H1 (cell line): ENCODE results near the gene KLHDC4. TPM values are rescaled to one million over a fixed set of nuclear protein-coding genes. Genes with fewer than 3 reads are reported as not detected.

Experiments
- CTCF ChIA-PET: fragments of 300-600 bp; sonication (Branson Sonifier 250); formaldehyde crosslinking; loops from one replicate; lab custom pipeline; 2021; ENCODE audit not compliant: partially characterized antibody; lab: Charles Lee
- POLR2A ChIA-PET: fragments of 300-600 bp; sonication (Branson Sonifier 250); formaldehyde crosslinking; loops from one replicate; lab custom pipeline; 2021; ENCODE audit warnings: inconsistent platforms; ENCODE audit not compliant: partially characterized antibody; lab: Charles Lee
- DNase-seq, 2 experiments: peaks; one replicate each; pipeline versions ENCODE4 v3.0.0 to v3.0.0-alpha.2; 2010 to 2022; ENCODE audit warnings: low spot score in 2 of 2, low read depth in 1 of 2, mixed read lengths in 1 of 2
- FAIRE-seq: peaks from 2 replicates; lab custom pipeline; 2011; peaks lifted over from hg19 to GRCh38; lab: Jason Lieb, UNC
- H2AFZ ChIP-seq: 2 replicates; pipeline ENCODE4 v1.8.1; 2012; ENCODE audit warnings: low read length, inconsistent platforms
- H2AK5ac ChIP-seq: 2 replicates; pipeline ENCODE4 v1.6.1; 2013; ENCODE audit warnings: low read depth, low read length
- H2BK120ac ChIP-seq: replicated peaks from 2 replicates; pipeline ENCODE3; 2013; ENCODE audit warnings: low read depth, low read length, inconsistent platforms
- H2BK12ac ChIP-seq: 2 replicates; pipeline ENCODE4 v1.6.1; 2013; ENCODE audit warnings: low read depth, low read length
- H2BK15ac ChIP-seq: 2 replicates; pipeline ENCODE4 v1.6.1; 2013; ENCODE audit warnings: low read length
- H2BK20ac ChIP-seq: 2 replicates; pipeline ENCODE4 v1.6.1; 2013; ENCODE audit warnings: low read length
- H2BK5ac ChIP-seq: 2 replicates; pipeline ENCODE4 v1.6.1; 2013; ENCODE audit warnings: low read depth, low read length
- H3K14ac ChIP-seq: 2 replicates; pipeline ENCODE4 v1.6.1; 2013; ENCODE audit warnings: inconsistent platforms; ENCODE audit not compliant: insufficient read length
- H3K18ac ChIP-seq: 2 replicates; pipeline ENCODE4 v1.6.1; 2013; ENCODE audit warnings: low read length; ENCODE audit errors: extremely low read depth
- H3K23ac ChIP-seq: 2 replicates; pipeline ENCODE4 v1.6.1; 2013; ENCODE audit warnings: inconsistent platforms; ENCODE audit not compliant: insufficient read length
- H3K23me2 ChIP-seq: 2 replicates; pipeline ENCODE4 v1.6.1; 2013; ENCODE audit warnings: low read depth, low read length
- H3K27ac ChIP-seq: 2 replicates; pipeline ENCODE4 v1.6.1; 2011; ENCODE audit warnings: low read depth, low read length, inconsistent platforms
- H3K27me3 ChIP-seq, 4 experiments: replicated peaks in 1 of 4; 1 replicate in 1 of 4; 2 replicates in 3 of 4; pipeline versions ENCODE4 v1.6.1 to v1.8.1; 2011 to 2013; ENCODE audit warnings: low read length in 3 of 4, mild to moderate bottlenecking in 3 of 4, inconsistent platforms in 2 of 4, mixed read lengths in 2 of 4, moderate library complexity in 1 of 4; ENCODE audit not compliant: control insufficient read depth in 3 of 4, insufficient read depth in 3 of 4; ENCODE audit errors: extremely low read depth in 1 of 4
- H3K36me3 ChIP-seq, 4 experiments: 2 replicates each; pipeline versions ENCODE4 v1.6.1 to v1.8.1; 2011 to 2013; ENCODE audit warnings: mild to moderate bottlenecking in 4 of 4, low read length in 3 of 4, moderate library complexity in 2 of 4, control low read depth in 1 of 4, inconsistent platforms in 1 of 4; ENCODE audit not compliant: insufficient read depth in 4 of 4, control insufficient read depth in 2 of 4
- H3K4ac ChIP-seq: replicated peaks from 2 replicates; pipeline ENCODE3; 2013; ENCODE audit warnings: low read length, low read depth, mixed read lengths, inconsistent platforms; ENCODE audit not compliant: insufficient read length
- H3K4me1 ChIP-seq, 4 experiments: replicated peaks in 1 of 4; 1 replicate in 1 of 4; 2 replicates in 3 of 4; pipeline versions ENCODE4 v1.6.1 to v1.8.1; 2011 to 2013; ENCODE audit warnings: low read length in 3 of 4, inconsistent platforms in 2 of 4, mixed read lengths in 1 of 4; ENCODE audit not compliant: insufficient read depth in 4 of 4, control insufficient read depth in 3 of 4
- H3K4me2 ChIP-seq, 2 experiments: 2 replicates each; pipeline versions ENCODE4 v1.6.1 to v1.8.1; 2011 to 2013; ENCODE audit warnings: low read depth in 2 of 2, low read length in 2 of 2, control low read depth in 1 of 2, inconsistent platforms in 1 of 2, mild to moderate bottlenecking in 1 of 2; ENCODE audit not compliant: insufficient read depth in 1 of 2
- H3K4me3 ChIP-seq, 4 experiments: fragments of 200-600, 300-600 bp in 1 of 4; sonication (generic), shearing (Covaris generic), sonication (Bioruptor Twin) in 1 of 4; 2 replicates each; pipeline versions ENCODE4 v1.5.1 to v1.8.1; 2011 to 2016; ENCODE audit warnings: low read length in 4 of 4, low read depth in 3 of 4, control low read depth in 2 of 4, inconsistent platforms in 2 of 4, mild to moderate bottlenecking in 2 of 4, mixed read lengths in 1 of 4, moderate library complexity in 1 of 4; ENCODE audit not compliant: insufficient read depth in 2 of 4; ENCODE audit errors: extremely low read depth in 1 of 4
- H3K56ac ChIP-seq: replicated peaks from 2 replicates; pipeline ENCODE3; 2013; ENCODE audit warnings: low read depth, mild to moderate bottlenecking, mixed read lengths, low read length, inconsistent platforms; ENCODE audit not compliant: insufficient read length
- H3K79me1 ChIP-seq: 2 replicates; pipeline ENCODE4 v1.6.1; 2013; ENCODE audit warnings: low read depth, low read length, control low read depth
- H3K79me2 ChIP-seq, 2 experiments: 2 replicates each; pipeline versions ENCODE4 v1.6.1 to v1.8.1; 2012 to 2013; ENCODE audit warnings: low read length in 2 of 2, mild to moderate bottlenecking in 2 of 2, inconsistent platforms in 1 of 2; ENCODE audit not compliant: insufficient read depth in 2 of 2, control insufficient read depth in 1 of 2
- H3K9ac ChIP-seq, 4 experiments: replicated peaks in 1 of 4; 1 replicate in 1 of 4; 2 replicates in 3 of 4; pipeline versions ENCODE4 v1.6.1 to v1.8.1; 2011 to 2013; ENCODE audit warnings: low read depth in 3 of 4, low read length in 3 of 4, control low read depth in 2 of 4, mild to moderate bottlenecking in 2 of 4, moderate library complexity in 2 of 4, inconsistent platforms in 1 of 4; ENCODE audit errors: extremely low read depth in 1 of 4
- H3K9me3 ChIP-seq, 2 experiments: 2 replicates each; pipeline versions ENCODE4 v1.6.1 to v1.8.1; 2012 to 2013; ENCODE audit warnings: mild to moderate bottlenecking in 2 of 2, moderate library complexity in 2 of 2, control low read depth in 1 of 2, inconsistent platforms in 1 of 2, low read depth in 1 of 2, low read length in 1 of 2, mixed read lengths in 1 of 2; ENCODE audit not compliant: insufficient read depth in 2 of 2
- H4K20me1 ChIP-seq, 2 experiments: replicated peaks in 1 of 2; 2 replicates each; pipeline versions ENCODE3 to v1.8.1; 2011 to 2013; ENCODE audit warnings: inconsistent platforms in 2 of 2, low read length in 2 of 2, mild to moderate bottlenecking in 1 of 2; ENCODE audit not compliant: insufficient read depth in 2 of 2, control insufficient read depth in 1 of 2
- H4K5ac ChIP-seq: 2 replicates; pipeline ENCODE4 v1.6.1; 2013; ENCODE audit warnings: low read length, low read depth, mixed read lengths, inconsistent platforms; ENCODE audit not compliant: insufficient read length
- H4K8ac ChIP-seq: 2 replicates; pipeline ENCODE4 v1.8.0; 2013; ENCODE audit warnings: mild to moderate bottlenecking, moderate library complexity, low read length, inconsistent platforms; ENCODE audit not compliant: insufficient read depth; ENCODE audit errors: extremely low read depth
- H4K91ac ChIP-seq: replicated peaks from 2 replicates; pipeline ENCODE3; 2013; ENCODE audit warnings: low read length, mixed read lengths, inconsistent platforms; ENCODE audit not compliant: insufficient read length
- BCL11A ChIP-seq, 2 experiments: IDR thresholded peaks; one replicate each; pipeline ENCODE4 v1.6.1; 2011; ENCODE audit warnings: low read depth in 2 of 2, low read length in 2 of 2, mild to moderate bottlenecking in 2 of 2
- CBX8 ChIP-seq: fragments of 300-800, 300-1000 bp; sonication (generic); IDR thresholded peaks from 2 replicates; pipeline ENCODE4 v1.7.1; 2016; ENCODE audit warnings: low read depth, low read length, borderline replicate concordance
- CHD1 ChIP-seq: IDR thresholded peaks from 2 replicates; pipeline ENCODE4 v1.6.1; 2012; ENCODE audit warnings: low read depth, low read length, improper control_type of control experiment
- WGBS, 2 experiments: shearing (Covaris generic) in 1 of 2; methylation state at CpG; one replicate each; pipeline versions ENCODE4 v1.1.6 to v1.1.7; 2013 to 2015; ENCODE audit warnings: low lambda C conversion rate in 2 of 2, mixed read lengths in 2 of 2, inconsistent platforms in 1 of 2, low coverage in 1 of 2, missing lambda C conversion rate in 1 of 2; ENCODE audit not compliant: insufficient replicate concordance in 2 of 2, insufficient coverage in 1 of 2, insufficient read length in 1 of 2; ENCODE audit errors: extremely low coverage in 1 of 2, missing lambda C conversion rate in 1 of 2; 5-methylcytosine and 5-hydroxymethylcytosine counted together
- polyA plus RNA-seq, 7 experiments: library from polyadenylated mRNA; depleted of rRNA in 3 of 7; stranded (reverse) in 5 of 7; unstranded in 2 of 7; fragments of >200 nt in 5 of 7; fragments of 200-250 nt in 2 of 7; gene quantifications; 1 replicate in 5 of 7; 2 replicates in 1 of 7; 4 replicates in 1 of 7; pipeline versions ENCODE4 v1.2.1 to v1.2.3, GENCODE V29; 2011 to 2013; ENCODE audit warnings: missing spikeins in 2 of 7, mixed read lengths in 2 of 7
- total RNA-seq: library from RNA; stranded (reverse); fragmentation: NEBNext Ultra II Directional; extraction: Animal tissue kit (Norgen Biotek cat#: 25700); gene quantifications from 2 replicates; pipeline ENCODE4 v1.2.1, GENCODE V29; 2021
- TF ChIP-seq, protein P1 (sequence below): IDR thresholded peaks from 2 replicates; pipeline ENCODE4 v1.6.1; 2012; ENCODE audit warnings: inconsistent platforms

The KLHDC4 gene
- total and polyA plus RNA-seq, 2 of the 8 experiments (the other 6 are each of a cell fraction or from before 2014, with no cell fraction given) = 23.7 to 63.9 TPM

DNA sequence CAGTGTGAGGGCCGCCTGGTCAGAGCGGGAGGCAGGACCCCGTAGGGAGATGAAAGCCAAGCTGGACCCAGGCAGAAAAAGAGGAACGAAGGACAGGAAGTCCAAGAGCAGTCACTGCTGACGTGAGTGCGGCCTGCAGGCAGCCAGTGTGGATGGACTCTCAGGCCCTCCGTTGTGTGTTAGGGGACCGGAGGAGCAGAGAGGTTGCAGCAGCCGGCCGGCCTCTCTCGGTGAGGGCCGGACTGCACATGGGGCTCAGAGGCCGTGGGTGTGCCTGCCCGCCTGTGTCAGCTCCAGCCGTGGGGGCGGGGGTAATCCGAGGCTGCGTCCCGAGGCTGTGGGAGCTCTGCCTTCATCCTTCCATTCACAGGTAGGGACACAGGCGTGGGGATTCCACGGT is 96.1 kb downstream of the KLHDC4 start:
- ChIA-PET CTCF (interaction anchor here (1.6 to 4.1 kb wide), 2 partner anchors 17 to 34 kb away, joined by 7 to 15 read pairs; no protein-coding TSS in a partner anchor), POLR2A (interaction anchor here (1.3 kb wide), 1 partner anchor 41 kb away, joined by 3 read pairs; no protein-coding TSS in a partner anchor)
- Histone ChIP-seq H3K4me1 (no peaks in the 10 kb centered on the region), H3K9ac (no peak overlapping the region), H3K27ac (no peak overlapping the region), H3K79me1 (peaks cover 2% of the 10 kb centered on the region; the same call in 1 of the 2 replicates), H3K23me2 (no peaks in the 10 kb centered on the region), H2BK15ac (no peak overlapping the region), H2BK20ac (no peak overlapping the region), H3K23ac (no peak overlapping the region), H2BK5ac (peak overlapping the region; percentile 44; the same call in 1 of the 2 replicates), H2AFZ (no peak overlapping the region), H3K18ac (no peak overlapping the region), H4K20me1 (peaks cover 0 to 10% of the 10 kb centered on the region in 2 experiments), H3K4me2 (no peak overlapping the region), H4K91ac (no peak overlapping the region), H3K27me3 (no peaks in the 10 kb centered on the region), H3K56ac (no peak overlapping the region), H4K5ac (no peak overlapping the region), H3K79me2 (no peaks in the 10 kb centered on the region), H4K8ac (no peak overlapping the region; the same call in 1 of the 2 replicates), H2BK120ac (no peak overlapping the region), H3K9me3 (no peaks in the 10 kb centered on the region), H3K14ac (no peak overlapping the region), H3K4ac (no peak overlapping the region), H2AK5ac (no peak overlapping the region), H3K4me3 (no peak overlapping the region), H3K36me3 (no peaks in the 10 kb centered on the region), H2BK12ac (no peak overlapping the region)
- FAIRE-seq (no peak), DNase-seq (no peak)
- WGBS, 2 experiments = 93% methylated on average over 20 of the region's 21 CpGs; no CpG with 5 or more reads in 1 of the 2 experiments
- TF ChIP-seq CHD1 = no peak
- TF ChIP-seq BCL11A (IDR thresholded peaks at IDR 0.05; ENCODE audit: low read depth in 2 of 2, low read length in 2 of 2) = no peak
- TF ChIP-seq, protein P1, sequence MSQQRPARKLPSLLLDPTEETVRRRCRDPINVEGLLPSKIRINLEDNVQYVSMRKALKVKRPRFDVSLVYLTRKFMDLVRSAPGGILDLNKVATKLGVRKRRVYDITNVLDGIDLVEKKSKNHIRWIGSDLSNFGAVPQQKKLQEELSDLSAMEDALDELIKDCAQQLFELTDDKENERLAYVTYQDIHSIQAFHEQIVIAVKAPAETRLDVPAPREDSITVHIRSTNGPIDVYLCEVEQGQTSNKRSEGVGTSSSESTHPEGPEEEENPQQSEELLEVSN = no peak
- TF ChIP-seq CBX8 = no peak
